NB4 (cell line): ENCODE measurements around the gene DRC7.

Experiments
- CTCF ChIP-seq: IDR thresholded peaks from one replicate; pipeline ENCODE4 v1.5.1; 2012; ENCODE audit warnings: low read depth, low read length
- MAX ChIP-seq: IDR thresholded peaks from 2 replicates; pipeline ENCODE4 v1.6.1; 2011; ENCODE audit warnings: low read depth, low read length

GRCh38 chr16:57748596-57748995, 54.0 kb downstream of the DRC7 start:
- TF ChIP-seq CTCF, result no peak
- TF ChIP-seq MAX, result no peak
